Endodermal cell (in vitro differentiated cells): ENCODE results near the gene COQ5. TPM values are rescaled to one million over a fixed set of nuclear protein-coding genes. Genes with fewer than 3 reads are reported as not detected.

Source experiments
- DNase-seq: peaks from one replicate; pipeline ENCODE4 v3.0.0-alpha.2; 2017
- H3K27ac ChIP-seq: 2 replicates; pipeline ENCODE4 v1.5.1; 2013; ENCODE audit warnings: mild to moderate bottlenecking, low read depth, low read length, moderate library complexity
- H3K27me3 ChIP-seq: 2 replicates; pipeline ENCODE4 v1.6.1; 2013; ENCODE audit warnings: mild to moderate bottlenecking, low read length, moderate library complexity; ENCODE audit not compliant: insufficient read depth, control insufficient read depth, poor library complexity, severe bottlenecking
- H3K36me3 ChIP-seq: 2 replicates; pipeline ENCODE4 v1.7.0; 2013; ENCODE audit warnings: mild to moderate bottlenecking, low read length, moderate library complexity; ENCODE audit not compliant: control insufficient read depth, insufficient read depth
- H3K4me1 ChIP-seq: one replicate; pipeline ENCODE4 v1.7.0; 2013; ENCODE audit warnings: low read length; ENCODE audit not compliant: control insufficient read depth, insufficient read depth
- H3K4me3 ChIP-seq: 2 replicates; pipeline ENCODE4 v1.5.1; 2013; ENCODE audit warnings: mild to moderate bottlenecking, low read length, moderate library complexity
- H3K9ac ChIP-seq: 2 replicates; pipeline ENCODE4 v1.6.1; 2013; ENCODE audit warnings: mild to moderate bottlenecking, low read length, moderate library complexity; ENCODE audit not compliant: poor library complexity, severe bottlenecking; ENCODE audit errors: extremely low read depth
- H3K9me3 ChIP-seq: 2 replicates; pipeline ENCODE4 v1.6.1; 2013; ENCODE audit warnings: mild to moderate bottlenecking, low read length, moderate library complexity; ENCODE audit not compliant: control insufficient read depth
- H3K27ac Mint-ChIP-seq: 2 replicates; pipeline ENCODE4 v1.8.0; 2020; ENCODE audit warnings: mixed read lengths
- H3K27me3 Mint-ChIP-seq: 2 replicates; pipeline ENCODE4 v1.8.0; 2021; ENCODE audit warnings: mild to moderate bottlenecking, mixed read lengths; ENCODE audit not compliant: insufficient read depth
- H3K36me3 Mint-ChIP-seq: 2 replicates; pipeline ENCODE4 v1.8.0; 2020; ENCODE audit warnings: low read depth, mixed read lengths
- H3K4me1 Mint-ChIP-seq: 2 replicates; pipeline ENCODE4 v1.8.0; 2020; ENCODE audit warnings: mixed read lengths
- H3K4me3 Mint-ChIP-seq: 2 replicates; pipeline ENCODE4 v1.8.0; 2020; ENCODE audit warnings: mild to moderate bottlenecking, moderate library complexity, mixed read lengths
- H3K9me3 Mint-ChIP-seq: 2 replicates; pipeline ENCODE4 v1.8.0; 2020; ENCODE audit warnings: mild to moderate bottlenecking, mixed read lengths
- WGBS, 2 experiments: methylation state at CpG; one replicate each; pipeline versions ENCODE4 v1.1.5 to v1.1.7; 2013; ENCODE audit warnings: missing lambda C conversion rate in 2 of 2, mixed read lengths in 1 of 2; ENCODE audit not compliant: insufficient coverage in 1 of 2, insufficient read length in 1 of 2; 5-methylcytosine and 5-hydroxymethylcytosine counted together
- total RNA-seq, 2 donors: library from RNA; stranded (reverse); fragmentation: NEBNext Ultra II Directional in 1 of 2; extraction: Animal tissue kit (Norgen Biotek cat#: 25700) in 1 of 2; gene quantifications; 2 replicates in 1 of 2; 3 replicates in 1 of 2; pipeline ENCODE4 v1.2.1, GENCODE V29; 2021
- TF ChIP-seq, protein P1 (sequence below): fragments of 200-600 bp; sonication (generic); conservative IDR thresholded peaks from 2 replicates; pipeline ENCODE4 v1.5.0; 2021; ENCODE audit warnings: antibody characterized with exemption, mild to moderate bottlenecking

Gene COQ5
- total RNA-seq, 2 donors from 2014 or later, result 35.5 to 55.1 TPM

DNA sequence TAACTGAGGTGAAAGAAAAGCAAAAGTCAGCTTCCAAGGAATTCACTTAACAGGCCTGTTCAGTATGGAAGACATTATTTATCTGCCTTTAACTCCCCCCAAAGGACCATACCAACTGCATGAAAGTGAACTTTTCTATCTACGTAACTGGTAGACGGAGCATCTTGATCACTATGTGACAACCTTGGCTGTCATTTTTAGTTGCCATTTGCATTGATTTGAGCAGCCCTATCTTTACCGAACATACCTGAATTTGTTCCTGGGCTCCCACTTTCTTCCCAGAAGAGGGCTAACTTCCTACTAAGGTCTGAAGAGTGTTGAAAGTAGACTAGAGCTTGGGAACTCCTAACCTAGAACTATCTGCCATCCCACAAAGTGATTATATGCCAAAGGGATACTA is 68.8 kb downstream of the COQ5 start:
- no peak overlapping the region for H3K9ac ChIP-seq
- no peaks in the 10 kb centered on the region for H3K27me3 ChIP-seq
- peaks cover 98% of the 10 kb centered on the region for H3K36me3 ChIP-seq
- Mint-ChIP-seq H3K36me3 (peaks cover 86% of the 10 kb centered on the region), H3K4me1 (no peaks in the 10 kb centered on the region), H3K27me3 (no peaks in the 10 kb centered on the region), H3K9me3 (no peaks in the 10 kb centered on the region), H3K27ac (no peak overlapping the region), H3K4me3 (no peak overlapping the region)
- DNase-seq, result no peak
- no peaks in the 10 kb centered on the region for H3K4me1 ChIP-seq
- no peaks in the 10 kb centered on the region for H3K9me3 ChIP-seq
- 94 to 100% methylated on average over 3 of the region's 3 CpGs for WGBS, 2 experiments
- no peak overlapping the region for H3K4me3 ChIP-seq
- no peak overlapping the region for H3K27ac ChIP-seq
- TF ChIP-seq, protein P1, sequence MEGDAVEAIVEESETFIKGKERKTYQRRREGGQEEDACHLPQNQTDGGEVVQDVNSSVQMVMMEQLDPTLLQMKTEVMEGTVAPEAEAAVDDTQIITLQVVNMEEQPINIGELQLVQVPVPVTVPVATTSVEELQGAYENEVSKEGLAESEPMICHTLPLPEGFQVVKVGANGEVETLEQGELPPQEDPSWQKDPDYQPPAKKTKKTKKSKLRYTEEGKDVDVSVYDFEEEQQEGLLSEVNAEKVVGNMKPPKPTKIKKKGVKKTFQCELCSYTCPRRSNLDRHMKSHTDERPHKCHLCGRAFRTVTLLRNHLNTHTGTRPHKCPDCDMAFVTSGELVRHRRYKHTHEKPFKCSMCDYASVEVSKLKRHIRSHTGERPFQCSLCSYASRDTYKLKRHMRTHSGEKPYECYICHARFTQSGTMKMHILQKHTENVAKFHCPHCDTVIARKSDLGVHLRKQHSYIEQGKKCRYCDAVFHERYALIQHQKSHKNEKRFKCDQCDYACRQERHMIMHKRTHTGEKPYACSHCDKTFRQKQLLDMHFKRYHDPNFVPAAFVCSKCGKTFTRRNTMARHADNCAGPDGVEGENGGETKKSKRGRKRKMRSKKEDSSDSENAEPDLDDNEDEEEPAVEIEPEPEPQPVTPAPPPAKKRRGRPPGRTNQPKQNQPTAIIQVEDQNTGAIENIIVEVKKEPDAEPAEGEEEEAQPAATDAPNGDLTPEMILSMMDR, result no peak

DNA sequence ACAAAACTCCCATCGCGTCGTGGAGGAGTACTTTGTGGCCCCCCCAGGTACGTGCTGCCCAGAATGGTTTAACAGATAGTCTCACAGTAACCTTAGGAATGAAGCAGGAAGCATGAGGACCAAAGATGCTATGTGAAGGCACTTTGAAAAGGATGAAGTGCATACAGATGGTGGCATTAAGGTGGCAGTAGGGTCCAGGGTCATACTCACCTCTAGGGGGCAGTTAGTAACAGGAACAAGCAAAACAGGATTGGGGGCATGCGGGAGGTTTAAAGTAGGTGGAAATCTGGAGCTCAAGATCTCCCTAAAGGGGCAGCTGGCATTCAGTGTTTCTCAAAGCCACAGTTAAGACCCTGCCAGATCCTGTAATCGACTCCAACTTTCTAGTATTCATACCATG is 71.8 kb downstream of the COQ5 start:
- no peaks in the 10 kb centered on the region for H3K27me3 Mint-ChIP-seq
- no peaks in the 10 kb centered on the region for H3K9me3 Mint-ChIP-seq
- Histone ChIP-seq H3K4me1 (peaks cover 4% of the 10 kb centered on the region), H3K27ac (no peak overlapping the region), H3K4me3 (no peak overlapping the region), H3K36me3 (peaks cover 98% of the 10 kb centered on the region), H3K27me3 (no peaks in the 10 kb centered on the region), H3K9me3 (no peaks in the 10 kb centered on the region), H3K9ac (no peak overlapping the region)
- no peaks in the 10 kb centered on the region for H3K4me1 Mint-ChIP-seq
- DNase-seq, result peak; percentile 87
- H3K36me3 Mint-ChIP-seq, result peaks cover 81% of the 10 kb centered on the region
- peak overlapping the region; percentile 53 for H3K27ac Mint-ChIP-seq
- H3K4me3 Mint-ChIP-seq, result no peak overlapping the region
- TF ChIP-seq, protein P1, result peak; percentile 78
- WGBS, 2 experiments, result 91 to 100% methylated on average over 5 to 6 of the region's 6 CpGs

DNA sequence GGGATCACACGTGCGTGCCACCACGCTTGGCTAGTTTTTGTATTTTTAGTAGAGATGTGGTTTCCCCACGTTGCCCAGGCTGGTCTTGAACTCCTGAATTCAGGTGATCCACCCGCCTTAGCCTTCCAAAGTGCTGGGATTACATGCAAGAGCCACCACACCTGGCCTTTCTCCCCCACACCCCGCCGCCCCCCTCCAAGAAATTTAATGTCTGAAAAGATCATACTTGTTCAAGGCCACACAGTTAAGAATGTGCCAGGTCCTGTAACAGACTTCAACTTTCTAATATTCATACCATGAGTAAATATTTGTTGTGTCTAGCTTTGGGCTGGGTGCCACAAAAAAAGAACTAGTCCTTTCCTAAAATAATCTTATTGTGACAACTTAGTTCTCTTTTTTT is 73.7 kb downstream of the COQ5 start:
- Histone ChIP-seq H3K9ac (no peak overlapping the region), H3K4me1 (peaks cover 4% of the 10 kb centered on the region), H3K9me3 (no peaks in the 10 kb centered on the region), H3K27me3 (no peaks in the 10 kb centered on the region), H3K4me3 (no peak overlapping the region), H3K36me3 (peaks cover 88% of the 10 kb centered on the region), H3K27ac (no peak overlapping the region)
- DNase-seq, result no peak
- Mint-ChIP-seq H3K4me3 (no peak overlapping the region), H3K27me3 (no peaks in the 10 kb centered on the region), H3K27ac (no peak overlapping the region), H3K9me3 (no peaks in the 10 kb centered on the region), H3K36me3 (peaks cover 72% of the 10 kb centered on the region), H3K4me1 (no peaks in the 10 kb centered on the region)
- TF ChIP-seq, protein P1, result no peak
- 97 to 100% methylated on average over 1 to 7 of the region's 7 CpGs for WGBS, 2 experiments
